WTC11 (cell line): ENCODE results near the gene RPH3AL.

ENCODE experiments used
- CREB1 ChIP-seq: sonication (generic); formaldehyde crosslinking; IDR thresholded peaks from 2 replicates; pipeline ENCODE4 v1.8.0; 2023; ENCODE audit warnings: mild to moderate bottlenecking, missing genetic modification reagents
- OVOL2 ChIP-seq: fragments of 250-450 bp; sonication (Bioruptor Pico); IDR thresholded peaks from 2 replicates; pipeline ENCODE4 v1.9.0; 2021; ENCODE audit warnings: mild to moderate bottlenecking, borderline replicate concordance
- SMAD3 ChIP-seq: sonication (generic); formaldehyde crosslinking; IDR thresholded peaks from 2 replicates; pipeline ENCODE4 v1.8.0; 2022; ENCODE audit warnings: missing genetic modification reagents, mild to moderate bottlenecking, borderline replicate concordance
- TF ChIP-seq, protein P1 (sequence below): sonication (generic); formaldehyde crosslinking; IDR thresholded peaks from 2 replicates; pipeline ENCODE4 v1.8.0; 2023; ENCODE audit warnings: missing genetic modification reagents
- TF ChIP-seq, protein P2 (sequence below): fragments of 200-600 bp; IDR thresholded peaks from 2 replicates; pipeline ENCODE4 v1.8.0; 2022; ENCODE audit warnings: antibody characterized with exemption
- TF ChIP-seq, protein P3 (sequence below): sonication (generic); formaldehyde crosslinking; IDR thresholded peaks from 2 replicates; pipeline ENCODE4 v1.8.1; 2023; ENCODE audit warnings: mild to moderate bottlenecking, missing genetic modification reagents, moderate library complexity
- TF ChIP-seq, protein P4 (sequence below): sonication (generic); formaldehyde crosslinking; IDR thresholded peaks from 2 replicates; pipeline ENCODE4 v1.8.0; 2022; ENCODE audit warnings: mild to moderate bottlenecking, missing genetic modification reagents

DNA sequence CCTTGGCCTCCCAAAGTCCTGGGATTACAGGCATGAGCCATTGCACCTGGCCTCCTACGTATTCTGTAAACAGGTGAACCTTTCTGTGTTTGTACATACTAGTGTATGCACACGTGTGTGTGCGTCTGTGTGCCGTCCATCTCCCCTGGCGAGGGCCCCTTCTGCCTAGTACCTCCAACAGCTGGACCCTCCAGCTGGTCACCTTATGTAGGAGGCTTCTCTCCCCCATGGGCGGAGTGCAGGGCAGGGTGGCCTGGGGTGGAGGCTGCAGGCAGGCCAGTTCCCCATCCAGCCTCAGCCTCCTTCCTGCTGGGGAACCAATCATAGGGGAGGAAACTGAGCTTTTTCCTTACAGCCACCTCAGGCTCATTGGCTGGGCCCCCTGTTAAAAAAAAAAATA is 146.8 kb downstream of the RPH3AL start:
- TF ChIP-seq, protein P1, sequence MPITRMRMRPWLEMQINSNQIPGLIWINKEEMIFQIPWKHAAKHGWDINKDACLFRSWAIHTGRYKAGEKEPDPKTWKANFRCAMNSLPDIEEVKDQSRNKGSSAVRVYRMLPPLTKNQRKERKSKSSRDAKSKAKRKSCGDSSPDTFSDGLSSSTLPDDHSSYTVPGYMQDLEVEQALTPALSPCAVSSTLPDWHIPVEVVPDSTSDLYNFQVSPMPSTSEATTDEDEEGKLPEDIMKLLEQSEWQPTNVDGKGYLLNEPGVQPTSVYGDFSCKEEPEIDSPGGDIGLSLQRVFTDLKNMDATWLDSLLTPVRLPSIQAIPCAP (CRISPR knock-in tag), result no peak
- no peak for TF ChIP-seq CREB1
- TF ChIP-seq, protein P2, sequence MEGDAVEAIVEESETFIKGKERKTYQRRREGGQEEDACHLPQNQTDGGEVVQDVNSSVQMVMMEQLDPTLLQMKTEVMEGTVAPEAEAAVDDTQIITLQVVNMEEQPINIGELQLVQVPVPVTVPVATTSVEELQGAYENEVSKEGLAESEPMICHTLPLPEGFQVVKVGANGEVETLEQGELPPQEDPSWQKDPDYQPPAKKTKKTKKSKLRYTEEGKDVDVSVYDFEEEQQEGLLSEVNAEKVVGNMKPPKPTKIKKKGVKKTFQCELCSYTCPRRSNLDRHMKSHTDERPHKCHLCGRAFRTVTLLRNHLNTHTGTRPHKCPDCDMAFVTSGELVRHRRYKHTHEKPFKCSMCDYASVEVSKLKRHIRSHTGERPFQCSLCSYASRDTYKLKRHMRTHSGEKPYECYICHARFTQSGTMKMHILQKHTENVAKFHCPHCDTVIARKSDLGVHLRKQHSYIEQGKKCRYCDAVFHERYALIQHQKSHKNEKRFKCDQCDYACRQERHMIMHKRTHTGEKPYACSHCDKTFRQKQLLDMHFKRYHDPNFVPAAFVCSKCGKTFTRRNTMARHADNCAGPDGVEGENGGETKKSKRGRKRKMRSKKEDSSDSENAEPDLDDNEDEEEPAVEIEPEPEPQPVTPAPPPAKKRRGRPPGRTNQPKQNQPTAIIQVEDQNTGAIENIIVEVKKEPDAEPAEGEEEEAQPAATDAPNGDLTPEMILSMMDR, result no peak
- TF ChIP-seq, protein P3, sequence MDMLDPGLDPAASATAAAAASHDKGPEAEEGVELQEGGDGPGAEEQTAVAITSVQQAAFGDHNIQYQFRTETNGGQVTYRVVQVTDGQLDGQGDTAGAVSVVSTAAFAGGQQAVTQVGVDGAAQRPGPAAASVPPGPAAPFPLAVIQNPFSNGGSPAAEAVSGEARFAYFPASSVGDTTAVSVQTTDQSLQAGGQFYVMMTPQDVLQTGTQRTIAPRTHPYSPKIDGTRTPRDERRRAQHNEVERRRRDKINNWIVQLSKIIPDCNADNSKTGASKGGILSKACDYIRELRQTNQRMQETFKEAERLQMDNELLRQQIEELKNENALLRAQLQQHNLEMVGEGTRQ (CRISPR knock-in tag), result no peak
- TF ChIP-seq OVOL2 (CRISPR knock-in tag), result no peak
- TF ChIP-seq, protein P4, sequence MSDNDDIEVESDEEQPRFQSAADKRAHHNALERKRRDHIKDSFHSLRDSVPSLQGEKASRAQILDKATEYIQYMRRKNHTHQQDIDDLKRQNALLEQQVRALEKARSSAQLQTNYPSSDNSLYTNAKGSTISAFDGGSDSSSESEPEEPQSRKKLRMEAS, result no peak
- TF ChIP-seq SMAD3 (CRISPR knock-in tag), result no peak
